Breast epithelium (tissue), 4 donors: Measurements from ENCODE around the gene NFASC. TPM values are rescaled to one million over a fixed set of nuclear protein-coding genes. Genes with fewer than 3 reads are reported as not detected.

Source experiments
- DNase-seq, 2 donors: peaks; one replicate each; pipeline ENCODE4 v3.0.0-alpha.2; 2019; ENCODE audit warnings: low spot score in 2 of 2
- H3K27ac ChIP-seq, 2 donors: fragments of 200-600 bp; sonication (generic) in 1 of 2; one replicate each; pipeline ENCODE4 v1.5.1; 2016 to 2019; ENCODE audit warnings: mild to moderate bottlenecking in 1 of 2
- H3K27me3 ChIP-seq, 2 donors: fragments of 200-600 bp; sonication (generic) in 1 of 2; one replicate each; pipeline versions ENCODE4 v1.5.1 to v1.6.0; 2017 to 2019; ENCODE audit warnings: control low read depth in 1 of 2, mild to moderate bottlenecking in 1 of 2
- H3K36me3 ChIP-seq: fragments of 200-600 bp; one replicate; pipeline ENCODE4 v1.5.1; 2019
- H3K4me1 ChIP-seq, 2 donors: fragments of 200-600 bp; sonication (generic); one replicate each; pipeline ENCODE4 v1.5.1; 2016 to 2019; ENCODE audit warnings: control low read depth in 1 of 2
- H3K4me3 ChIP-seq, 3 donors: fragments of 200-600 bp; sonication (generic); 1 replicate in 2 of 3; 2 replicates in 1 of 3; pipeline ENCODE4 v1.5.1; 2016 to 2019; ENCODE audit warnings: mild to moderate bottlenecking in 3 of 3, moderate library complexity in 2 of 3
- H3K9me3 ChIP-seq, 2 donors: fragments of 200-600 bp; sonication (generic) in 1 of 2; one replicate each; pipeline ENCODE4 v1.5.1; 2016 to 2019; ENCODE audit warnings: control low read depth in 1 of 2
- CTCF ChIP-seq, 3 donors: fragments of 450-650 bp; IDR thresholded peaks; one replicate each; pipeline ENCODE4 v1.5.1; 2016 to 2017; ENCODE audit warnings: antibody characterized with exemption in 3 of 3, mild to moderate bottlenecking in 3 of 3, moderate library complexity in 3 of 3
- POLR2A ChIP-seq: fragments of 450-650 bp; IDR thresholded peaks from one replicate; pipeline ENCODE4 v1.6.1; 2016; ENCODE audit warnings: antibody characterized with exemption, mild to moderate bottlenecking, moderate library complexity
- POLR2AphosphoS5 ChIP-seq, 3 donors: sonication (generic); formaldehyde crosslinking; IDR thresholded peaks; one replicate each; pipeline ENCODE4 v1.6.1; 2017; ENCODE audit warnings: antibody characterized with exemption in 3 of 3
- intact Hi-C: fragments of 100-400 bp; cut with DNase I; formaldehyde crosslinking; loops from one replicate; pipeline ENCODE4 v1.15.1; 2023; ENCODE audit warnings: low total_unique reads
- total RNA-seq, 3 donors: library from RNA; depleted of rRNA; stranded (reverse); fragments of >200 nt; gene quantifications; one replicate each; pipeline ENCODE4 v1.1.0, GENCODE V29; 2016

The NFASC gene
- total RNA-seq, 3 donors from 2014 or later, result 1.6 to 19.5 (median 14.1) TPM

- TF ChIP-seq CTCF (IDR thresholded peaks at IDR 0.05) (no peak), POLR2AphosphoS5 (IDR thresholded peaks at IDR 0.05) (no peak), POLR2A (no peak)
- no peaks in the 10 kb centered on the region for H3K9me3 ChIP-seq
- no peak overlapping the region for H3K27ac ChIP-seq
- H3K4me3 ChIP-seq, result no peak overlapping the region
- no peaks in the 10 kb centered on the region for H3K36me3 ChIP-seq
- intact Hi-C loops, result no loop called here
- no peaks in the 10 kb centered on the region for H3K4me1 ChIP-seq
- DNase-seq, result no peak
- H3K27me3 ChIP-seq, result no peaks in the 10 kb centered on the region
Measured at GRCh38 chr1:204983136-204983535, 112.5 kb downstream of the NFASC start.

GRCh38 chr1:204983881-204984280, 113.2 kb downstream of the NFASC start:
- H3K27ac ChIP-seq, result no peak overlapping the region
- DNase-seq, result no peak
- H3K4me3 ChIP-seq, result no peak overlapping the region
- intact Hi-C loops, result no loop called here
- H3K36me3 ChIP-seq, result no peaks in the 10 kb centered on the region
- H3K27me3 ChIP-seq, result no peaks in the 10 kb centered on the region
- H3K4me1 ChIP-seq, result no peaks in the 10 kb centered on the region
- no peak for TF ChIP-seq POLR2AphosphoS5 (IDR thresholded peaks at IDR 0.05)
- TF ChIP-seq CTCF (IDR thresholded peaks at IDR 0.05), result no peak
- no peak for TF ChIP-seq POLR2A
- no peaks in the 10 kb centered on the region for H3K9me3 ChIP-seq

GRCh38 chr1:204984499-204984898, 113.8 kb downstream of the NFASC start:
- H3K4me3 ChIP-seq, result no peak overlapping the region
- no peak overlapping the region for H3K27ac ChIP-seq
- no peaks in the 10 kb centered on the region for H3K9me3 ChIP-seq
- DNase-seq, result no peak
- H3K4me1 ChIP-seq, result no peaks in the 10 kb centered on the region
- H3K36me3 ChIP-seq, result no peaks in the 10 kb centered on the region
- TF ChIP-seq CTCF (IDR thresholded peaks at IDR 0.05) (no peak), POLR2AphosphoS5 (IDR thresholded peaks at IDR 0.05) (no peak), POLR2A (no peak)
- intact Hi-C loops, result no loop called here
- no peaks in the 10 kb centered on the region for H3K27me3 ChIP-seq

DNA sequence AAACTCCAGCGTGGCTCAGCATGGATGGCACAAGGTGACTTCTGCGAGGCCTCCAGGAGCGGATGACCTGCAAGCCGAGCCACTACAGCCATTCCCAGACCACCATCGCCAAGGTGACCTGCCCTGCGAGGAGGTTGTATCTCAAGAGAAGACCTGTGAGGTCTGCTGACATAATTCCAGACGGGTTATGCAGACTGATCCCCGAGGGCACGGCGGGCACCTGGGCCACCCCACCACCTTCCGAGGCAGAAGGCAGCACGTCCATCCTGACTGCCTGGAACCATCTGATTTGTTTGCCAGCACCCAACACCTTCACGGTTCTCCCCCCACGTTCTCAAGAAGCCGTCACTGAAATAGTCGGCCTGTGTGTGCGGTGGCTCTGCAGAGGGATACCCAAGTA, 115.5 kb downstream of the NFASC start:
- DNase-seq, result no peak
- Histone ChIP-seq H3K4me3 (no peak overlapping the region), H3K9me3 (no peaks in the 10 kb centered on the region), H3K27me3 (no peaks in the 10 kb centered on the region), H3K4me1 (no peaks in the 10 kb centered on the region), H3K27ac (no peak overlapping the region), H3K36me3 (no peaks in the 10 kb centered on the region)
- TF ChIP-seq POLR2A, result no peak
- TF ChIP-seq CTCF (IDR thresholded peaks at IDR 0.05), result no peak
- no peak for TF ChIP-seq POLR2AphosphoS5 (IDR thresholded peaks at IDR 0.05)
- intact Hi-C loops, result loop anchor here (5.0 kb wide), 1 partner anchor 76 kb away; no protein-coding TSS in a partner anchor

DNA sequence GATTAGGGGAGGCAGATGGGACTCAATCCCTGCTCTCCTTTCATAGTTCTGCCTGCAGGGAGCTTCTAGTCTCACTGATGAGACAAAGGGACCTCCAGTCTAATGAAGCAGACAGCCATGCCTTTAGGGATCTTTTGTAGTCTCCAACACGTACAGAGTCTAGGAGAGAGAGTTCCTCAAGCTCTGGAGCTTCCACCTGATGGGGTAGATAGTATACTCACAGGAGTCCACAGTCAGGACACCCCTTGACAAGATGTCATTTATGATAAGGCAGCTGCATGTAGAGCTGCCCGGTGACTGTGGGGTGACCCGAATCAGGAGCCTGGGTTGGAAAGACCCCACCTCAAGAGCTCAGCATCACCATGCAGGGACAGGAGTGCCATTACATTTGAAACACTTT, 117.0 kb downstream of the NFASC start:
- DNase-seq, result no peak
- Histone ChIP-seq H3K27ac (no peak overlapping the region), H3K36me3 (no peaks in the 10 kb centered on the region), H3K4me1 (no peaks in the 10 kb centered on the region), H3K4me3 (no peak overlapping the region), H3K9me3 (no peaks in the 10 kb centered on the region), H3K27me3 (no peaks in the 10 kb centered on the region)
- intact Hi-C loops, result loop anchor here (5.0 kb wide), 1 partner anchor 75 kb away; no protein-coding TSS in a partner anchor
- TF ChIP-seq POLR2AphosphoS5 (IDR thresholded peaks at IDR 0.05) (no peak), CTCF (IDR thresholded peaks at IDR 0.05) (no peak), POLR2A (no peak)
